ENCODE results near the gene SGMS1. TPM values are rescaled to one million over a fixed set of nuclear protein-coding genes. Genes with fewer than 3 reads are reported as not detected.

SGMS1 gene
- total RNA-seq, 1 donor from 2014 or later: 9.2 TPM

DNA sequence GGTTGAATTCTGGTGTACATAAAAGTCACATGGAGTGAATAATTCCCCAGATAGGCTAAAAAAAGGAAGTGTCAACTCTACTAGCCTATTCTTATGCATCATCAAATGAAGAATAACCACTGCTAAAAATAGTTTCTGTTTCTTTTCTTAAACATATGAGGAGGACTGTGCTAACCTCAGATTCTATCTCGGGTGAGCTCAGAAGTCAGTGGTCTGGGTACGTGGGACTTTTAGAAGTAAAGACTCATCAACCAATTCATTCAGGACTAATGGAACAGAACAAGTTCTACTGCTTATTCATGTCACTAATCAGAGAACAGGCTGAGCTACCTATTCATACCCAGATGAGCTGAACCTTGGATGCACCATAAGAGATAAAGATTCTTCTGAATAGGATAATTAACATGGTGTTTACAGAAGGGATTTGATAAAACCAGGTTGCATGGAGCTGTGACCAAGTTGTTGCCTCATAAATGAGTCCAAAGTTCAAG is 362.9 kb downstream of the SGMS1 start:
- no peak for DNase-seq (ENCODE audit: low spot score)
- Histone ChIP-seq H3K9me3 (ENCODE audit: low read depth) (no peaks in the 10 kb centered on the region), H3K9ac (no peak overlapping the region), H3K27me3 (no peaks in the 10 kb centered on the region), H3K4me1 (no peaks in the 10 kb centered on the region), H3K4me3 (no peak overlapping the region), H2AFZ (replicated peaks) (no peak overlapping the region), H3F3A (ENCODE audit: low read depth) (no peaks in the 10 kb centered on the region), H4K20me1 (ENCODE audit: low read depth) (no peaks in the 10 kb centered on the region), H3K36me3 (no peaks in the 10 kb centered on the region), H3K27ac (no peak overlapping the region), H3K4me2 (no peak overlapping the region), H3K79me2 (ENCODE audit: low read depth) (no peaks in the 10 kb centered on the region)
- Mint-ChIP-seq H3K9me3 (peaks cover 14% of the 10 kb centered on the region), H3K27ac (no peak overlapping the region), H3K36me3 (no peaks in the 10 kb centered on the region), H3K4me1 (no peaks in the 10 kb centered on the region), H3K4me3 (no peak overlapping the region), H3K27me3 (ENCODE audit: insufficient read depth, low read depth) (no peaks in the 10 kb centered on the region)
- TF ChIP-seq, protein P1, sequence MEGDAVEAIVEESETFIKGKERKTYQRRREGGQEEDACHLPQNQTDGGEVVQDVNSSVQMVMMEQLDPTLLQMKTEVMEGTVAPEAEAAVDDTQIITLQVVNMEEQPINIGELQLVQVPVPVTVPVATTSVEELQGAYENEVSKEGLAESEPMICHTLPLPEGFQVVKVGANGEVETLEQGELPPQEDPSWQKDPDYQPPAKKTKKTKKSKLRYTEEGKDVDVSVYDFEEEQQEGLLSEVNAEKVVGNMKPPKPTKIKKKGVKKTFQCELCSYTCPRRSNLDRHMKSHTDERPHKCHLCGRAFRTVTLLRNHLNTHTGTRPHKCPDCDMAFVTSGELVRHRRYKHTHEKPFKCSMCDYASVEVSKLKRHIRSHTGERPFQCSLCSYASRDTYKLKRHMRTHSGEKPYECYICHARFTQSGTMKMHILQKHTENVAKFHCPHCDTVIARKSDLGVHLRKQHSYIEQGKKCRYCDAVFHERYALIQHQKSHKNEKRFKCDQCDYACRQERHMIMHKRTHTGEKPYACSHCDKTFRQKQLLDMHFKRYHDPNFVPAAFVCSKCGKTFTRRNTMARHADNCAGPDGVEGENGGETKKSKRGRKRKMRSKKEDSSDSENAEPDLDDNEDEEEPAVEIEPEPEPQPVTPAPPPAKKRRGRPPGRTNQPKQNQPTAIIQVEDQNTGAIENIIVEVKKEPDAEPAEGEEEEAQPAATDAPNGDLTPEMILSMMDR (IDR thresholded peaks at IDR 0.05): no peak
- no peak for TF ChIP-seq EZH2phosphoT487 (IDR thresholded peaks at IDR 0.05)
- no peak for TF ChIP-seq EZH2 (IDR thresholded peaks at IDR 0.05)

Small RNA genes lying within 50 kb of the gene (small RNA-seq; reads per million reads assigned to genes)
- gene RNU7-107P: not detected

Other genes with a start within 250 kb of the SGMS1 start
- 12.2 and 18.8 TPM in 2 replicates for gene ASAH2B, start 116.0 kb upstream of the SGMS1 start, total RNA-seq (ENCODE audit: low replicate concordance)

All from neural progenitor cell (in vitro differentiated cells).